ENCODE results near the gene STX3.
"Not testable (repeated sequence)": the region's sequence is repeated elsewhere in the genome, so short reads cannot be mapped to it uniquely, and the experiment has no call there.

STX3 gene

GRCh38 chr11:59758401-59759037 lies 3.3 kb downstream of the STX3 start:
- DNase-seq (ENCODE audit: low read depth in 2 of 2) = no peak

GRCh38 chr11:59759900-59760299 lies 4.7 kb downstream of the STX3 start:
- no peak for DNase-seq (ENCODE audit: low read depth in 2 of 2)

- no peak for DNase-seq (ENCODE audit: low read depth in 2 of 2)
Measured at GRCh38 chr11:59760771-59761170, 5.6 kb downstream of the STX3 start.

GRCh38 chr11:59761993-59762392 lies 6.8 kb downstream of the STX3 start:
- no peak for DNase-seq (ENCODE audit: low read depth in 2 of 2)

GRCh38 chr11:59765068-59765735 lies 10.0 kb downstream of the STX3 start:
- no peak for DNase-seq (ENCODE audit: low read depth in 2 of 2)

GRCh38 chr11:59766542-59767224 lies 11.5 kb downstream of the STX3 start:
- DNase-seq (ENCODE audit: low read depth in 2 of 2) = no peak

- DNase-seq (ENCODE audit: low read depth in 2 of 2) = no peak
Measured at GRCh38 chr11:59767225-59767611, 12.0 kb downstream of the STX3 start.

GRCh38 chr11:59769111-59769510 lies 13.9 kb downstream of the STX3 start:
- DNase-seq (ENCODE audit: low read depth in 2 of 2) = no peak

- no peak for DNase-seq (ENCODE audit: low read depth in 2 of 2)
Measured at GRCh38 chr11:59769828-59770227, 14.7 kb downstream of the STX3 start.

GRCh38 chr11:59770319-59770718 lies 15.1 kb downstream of the STX3 start:
- no peak for DNase-seq (ENCODE audit: low read depth in 2 of 2)

- no peak for DNase-seq (ENCODE audit: low read depth in 2 of 2)
Measured at GRCh38 chr11:59770869-59771268, 15.7 kb downstream of the STX3 start.

- no peak for DNase-seq (ENCODE audit: low read depth in 2 of 2)
Measured at GRCh38 chr11:59771605-59772004, 16.4 kb downstream of the STX3 start.

- DNase-seq (ENCODE audit: low read depth in 2 of 2) = no peak
Measured at GRCh38 chr11:59773083-59773440, 17.9 kb downstream of the STX3 start.

GRCh38 chr11:59776210-59777066 lies 21.3 kb downstream of the STX3 start:
- DNase-seq (ENCODE audit: low read depth in 2 of 2) = no peak

- DNase-seq (ENCODE audit: low read depth in 2 of 2) = no peak
Measured at GRCh38 chr11:59777104-59777503, 21.9 kb downstream of the STX3 start.

- no peak for DNase-seq (ENCODE audit: low read depth in 2 of 2)
Measured at GRCh38 chr11:59778122-59778521, 22.9 kb downstream of the STX3 start.

GRCh38 chr11:59779487-59779886 lies 24.3 kb downstream of the STX3 start:
- DNase-seq (ENCODE audit: low read depth in 2 of 2) = no peak

GRCh38 chr11:59782080-59782479 lies 26.9 kb downstream of the STX3 start:
- DNase-seq (ENCODE audit: low read depth in 2 of 2) = no peak

GRCh38 chr11:59783632-59784090 lies 28.5 kb downstream of the STX3 start:
- DNase-seq (ENCODE audit: low read depth in 2 of 2) = no peak

GRCh38 chr11:59784441-59784840 lies 29.3 kb downstream of the STX3 start:
- DNase-seq (ENCODE audit: low read depth in 2 of 2) = not testable (repeated sequence)

- DNase-seq (ENCODE audit: low read depth in 2 of 2) = no peak
Measured at GRCh38 chr11:59785818-59786217, 30.6 kb downstream of the STX3 start.

GRCh38 chr11:59787255-59787588 lies 32.0 kb downstream of the STX3 start:
- DNase-seq (ENCODE audit: low read depth in 2 of 2) = no peak

All from activated CD8-positive, alpha-beta memory T cell treated with anti-CD3 and anti-CD28 coated beads for 4 hours (primary cell).